Measurements from ENCODE around the gene KIF12.

GRCh38 chr9:114114364-114114763, 15.3 kb upstream of the KIF12 start:
- TF ChIP-seq JUN (IDR thresholded peaks at IDR 0.05; ENCODE audit: low read depth, low read length) = no peak
- TF ChIP-seq CTCF (IDR thresholded peaks at IDR 0.05; ENCODE audit: control extremely low read depth in 1 of 3, insufficient read depth in 1 of 3, low read depth in 1 of 3, low read length in 3 of 3) = no peak
- no peak for TF ChIP-seq CREB1 (IDR thresholded peaks at IDR 0.05)

Measured in H1 (cell line).